HepG2 (cell line): Measurements from ENCODE around the gene P3H2. TPM values are rescaled to one million over a fixed set of nuclear protein-coding genes. Genes with fewer than 3 reads are reported as not detected.

Experiments used
- ATAC-seq: fragments of 200-7000 bp; cut with Tn5 transposase; 3 replicates; pipeline ENCODE4 v1.9.1; 2020; ENCODE audit warnings: mild to moderate bottlenecking, moderate library complexity
- BruUV-seq: library from RNA; stranded (reverse); fragments of 400-500 nt; replicated peaks from 2 replicates; lab custom pipeline; 2021; lab: Mats Ljungman, UMichigan
- CTCF ChIA-PET: fragments of 300-600 bp; formaldehyde crosslinking; extraction: SDS; loops from one replicate; lab custom pipeline; 2021; ENCODE audit warnings: low total read pairs, inconsistent platforms, low intra/inter-chr PET ratio; lab: Yijun Ruan, JAX
- POLR2A ChIA-PET: fragments of 350-600 bp; sonication (Branson Sonifier 250); formaldehyde crosslinking; loops from one replicate; lab custom pipeline; 2020; ENCODE audit warnings: antibody characterized with exemption, inconsistent platforms; lab: Yijun Ruan, JAX
- DNase-seq: peaks from one replicate; pipeline ENCODE4 v3.0.0-alpha.2; 2015; ENCODE audit warnings: low spot score
- FAIRE-seq: peaks from 3 replicates; lab custom pipeline; 2011; peaks lifted over from hg19 to GRCh38; lab: Jason Lieb, UNC
- H2AFZ ChIP-seq: one replicate; pipeline ENCODE4 v1.6.1; 2011; ENCODE audit warnings: low read length, inconsistent platforms
- H3K27ac ChIP-seq: fragments of 300-600 bp; 3 replicates; pipeline ENCODE4 v1.8.0; 2011; ENCODE audit warnings: mixed run types, mild to moderate bottlenecking, mixed read lengths, low read length, inconsistent platforms; ENCODE audit not compliant: insufficient read depth; ENCODE audit errors: extremely low read length
- H3K27me3 ChIP-seq, 2 experiments: fragments of 200-600 bp in 1 of 2; 2 replicates in 1 of 2; 3 replicates in 1 of 2; pipeline versions ENCODE4 v1.6.0 to v1.8.0; 2011; ENCODE audit warnings: low read length in 2 of 2, mild to moderate bottlenecking in 2 of 2, moderate library complexity in 2 of 2, inconsistent platforms in 1 of 2; ENCODE audit not compliant: insufficient read depth in 2 of 2, control insufficient read depth in 1 of 2
- H3K36me3 ChIP-seq, 2 experiments: fragments of 200-600 bp in 1 of 2; replicated peaks in 1 of 2; 2 replicates in 1 of 2; 3 replicates in 1 of 2; pipeline versions ENCODE4 v1.5.1 to v1.8.0; 2011; ENCODE audit warnings: low read length in 2 of 2, inconsistent platforms in 1 of 2; ENCODE audit not compliant: insufficient read depth in 2 of 2, control insufficient read depth in 1 of 2
- H3K4me1 ChIP-seq: 2 replicates; pipeline ENCODE4 v1.5.1; 2012; ENCODE audit warnings: low read length, inconsistent platforms; ENCODE audit not compliant: insufficient read depth
- H3K4me2 ChIP-seq: 2 replicates; pipeline ENCODE4 v1.6.0; 2011; ENCODE audit warnings: low read depth, low read length, inconsistent platforms
- H3K4me3 ChIP-seq, 3 experiments: fragments of 200-600 bp in 1 of 3; sonication (generic), shearing (Covaris generic) in 1 of 3; replicated peaks in 1 of 3; 2 replicates each; pipeline ENCODE4 v1.5.1; 2011 to 2016; ENCODE audit warnings: low read length in 3 of 3, inconsistent platforms in 2 of 3, low read depth in 2 of 3, mild to moderate bottlenecking in 2 of 3, control low read depth in 1 of 3, mixed read lengths in 1 of 3; ENCODE audit not compliant: insufficient read depth in 1 of 3
- H3K79me2 ChIP-seq: one replicate; pipeline ENCODE4 v1.6.1; 2011; ENCODE audit warnings: low read length, inconsistent platforms; ENCODE audit not compliant: insufficient read depth
- H3K9ac ChIP-seq: 2 replicates; pipeline ENCODE4 v1.6.0; 2011; ENCODE audit warnings: mild to moderate bottlenecking, low read depth, low read length, inconsistent platforms; ENCODE audit not compliant: insufficient read depth
- H3K9me3 ChIP-seq: 2 replicates; pipeline ENCODE4 v1.5.1; 2012; ENCODE audit warnings: mild to moderate bottlenecking, low read length
- H4K20me1 ChIP-seq: 2 replicates; pipeline ENCODE4 v1.6.0; 2011; ENCODE audit warnings: inconsistent platforms, mild to moderate bottlenecking, low read length, moderate library complexity; ENCODE audit not compliant: insufficient read depth
- AGO1 ChIP-seq: fragments of 200-400 bp; formaldehyde crosslinking; IDR thresholded peaks from 2 replicates; pipeline ENCODE4 v1.6.1; 2017; ENCODE audit warnings: mild to moderate bottlenecking, low read depth, low read length, moderate library complexity; ENCODE audit not compliant: poor library complexity, severe bottlenecking
- CHD4 ChIP-seq: fragments of 200-600 bp; sonication (generic); IDR thresholded peaks from 2 replicates; pipeline ENCODE4 v1.7.0; 2017; ENCODE audit warnings: mild to moderate bottlenecking, low read length, borderline replicate concordance
- EP300 ChIP-seq, 3 experiments: sonication (generic) in 1 of 3; formaldehyde crosslinking in 1 of 3; IDR thresholded peaks; 2 replicates each; pipeline versions ENCODE4 v1.5.1 to v1.6.1; 2011 to 2020; ENCODE audit warnings: low read depth in 2 of 3, low read length in 2 of 3, borderline replicate concordance in 1 of 3, improper control_type of control experiment in 1 of 3, mild to moderate bottlenecking in 1 of 3, missing genetic modification reagents in 1 of 3, moderate library complexity in 1 of 3
- EZH2 ChIP-seq: conservative IDR thresholded peaks from 2 replicates; pipeline ENCODE4 v1.6.1; 2012; ENCODE audit warnings: mild to moderate bottlenecking, low read depth, low read length, moderate library complexity
- MAFF ChIP-seq: IDR thresholded peaks from 2 replicates; pipeline ENCODE4 v1.6.1; 2011; ENCODE audit warnings: low read depth, low read length, improper control_type of control experiment
- MAFK ChIP-seq, 2 experiments: IDR thresholded peaks in 1 of 2; conservative IDR thresholded peaks in 1 of 2; 2 replicates each; pipeline ENCODE4 v1.6.1; 2011; ENCODE audit warnings: improper control_type of control experiment in 2 of 2, low read length in 2 of 2
- MXI1 ChIP-seq: IDR thresholded peaks from 3 replicates; pipeline ENCODE4 v1.6.1; 2012; ENCODE audit warnings: low read depth, low read length, inconsistent platforms, borderline replicate concordance
- PITX1 ChIP-seq: sonication (generic); formaldehyde crosslinking; IDR thresholded peaks from 2 replicates; pipeline ENCODE4 v1.5.1; 2020; ENCODE audit warnings: mild to moderate bottlenecking, missing genetic modification reagents
- RARG ChIP-seq: sonication (generic); formaldehyde crosslinking; IDR thresholded peaks from 2 replicates; pipeline ENCODE4 v1.4.0; 2020; ENCODE audit warnings: low read depth, mild to moderate bottlenecking, missing genetic modification reagents
- U2AF1 ChIP-seq: fragments of 200-400 bp; formaldehyde crosslinking; optimal IDR thresholded peaks from 2 replicates; pipeline ENCODE3; 2017; ENCODE audit warnings: mild to moderate bottlenecking, low read depth, low read length
- ZBTB4 ChIP-seq: sonication (generic); formaldehyde crosslinking; IDR thresholded peaks from 2 replicates; pipeline ENCODE4 v1.4.0; 2020; ENCODE audit warnings: missing genetic modification reagents, mild to moderate bottlenecking, borderline replicate concordance
- ZNF12 ChIP-seq: sonication (generic); formaldehyde crosslinking; IDR thresholded peaks from 2 replicates; pipeline ENCODE4 v1.5.0; 2020; ENCODE audit warnings: missing genetic modification reagents
- ZNF317 ChIP-seq: sonication (generic); formaldehyde crosslinking; IDR thresholded peaks from 2 replicates; pipeline ENCODE4 v1.5.0; 2020; ENCODE audit warnings: mild to moderate bottlenecking, missing genetic modification reagents
- WGBS: methylation state at CpG from one replicate; pipeline ENCODE4 v1.1.6; 2017; ENCODE audit warnings: low lambda C conversion rate; 5-methylcytosine and 5-hydroxymethylcytosine counted together
- in situ Hi-C: cut with HindIII; loops from 2 replicates; pipeline ENCODE4 v1.10.0; 2017; ENCODE audit warnings: low pct_unique_long_range_greater_than_20kb; ENCODE audit not compliant: extremely low pct_ligation_motif_present
- intact Hi-C: fragments of 100-400 bp; cut with micrococcal nuclease; formaldehyde crosslinking; loops from one replicate; pipeline ENCODE4 v1.10.0; 2022; ENCODE audit not compliant: unreplicated experiment
- polyA plus RNA-seq, 8 experiments: library from polyadenylated mRNA; depleted of rRNA in 3 of 8; stranded (reverse) in 7 of 8; unstranded in 1 of 8; fragments of >200 nt; fragmentation: Illumina TruSeq in 4 of 8; extraction: Trizol in 4 of 8; gene quantifications; 2 replicates each; pipeline versions ENCODE4 v1.2.1 to v1.2.3, GENCODE V29; 2011 to 2016; ENCODE audit warnings: low read depth in 4 of 8, missing spikeins in 1 of 8, mixed read lengths in 1 of 8; ENCODE audit not compliant: insufficient read depth in 1 of 8
- total RNA-seq, 5 experiments: library from RNA; depleted of rRNA; stranded (reverse); fragments of >200 nt; fragmentation: Illumina TruSeq; extraction: Trizol; gene quantifications; 2 replicates each; pipeline ENCODE4 v1.2.3, GENCODE V29; 2016; ENCODE audit warnings: low read depth in 1 of 5

The P3H2 gene
- total and polyA plus RNA-seq, 2 of the 13 experiments (the other 11 are each of a cell fraction or from before 2014, with no cell fraction given) = not detected

- Histone ChIP-seq H3K9ac (no peak overlapping the region), H3K9me3 (no peaks in the 10 kb centered on the region), H3K36me3 (no peaks in the 10 kb centered on the region), H3K4me3 (no peak overlapping the region), H3K27ac (no peak overlapping the region), H3K79me2 (no peaks in the 10 kb centered on the region), H2AFZ (no peak overlapping the region), H3K27me3 (no peaks in the 10 kb centered on the region), H3K4me2 (no peak overlapping the region), H3K4me1 (no peaks in the 10 kb centered on the region)
- ChIA-PET CTCF (no interaction called here), POLR2A (no interaction called here)
- in situ Hi-C loops = no loop called here
- intact Hi-C loops = no loop called here
- ATAC-seq (no peak), FAIRE-seq (no peak), DNase-seq (no peak)
- 18% methylated on average over 4 of the region's 4 CpGs for WGBS
- BruUV-seq = no TSS peak
- TF ChIP-seq MAFK (conservative IDR thresholded peaks at IDR 0.05 in 1 of 2, IDR thresholded peaks at IDR 0.05 in 1 of 2; ENCODE audit: low read length in 2 of 2) (peak in 1 of 2 experiments; percentile 32; a peak in 3 of 4 replicates), MAFF (peak; percentile 30; the same call in 1 of the 2 replicates), RARG (CRISPR knock-in tag) (no peak)
- TF ChIP-seq, all 625 proteins: peak for 2
- H4K20me1 ChIP-seq = no peaks in the 10 kb centered on the region
Observed at GRCh38 chr3:190058521-190059241, 62.0 kb downstream of the P3H2 start.

- Histone ChIP-seq H3K79me2 (no peaks in the 10 kb centered on the region), H4K20me1 (no peaks in the 10 kb centered on the region), H3K36me3 (no peaks in the 10 kb centered on the region), H3K9ac (no peak overlapping the region), H3K4me3 (no peak overlapping the region), H3K4me1 (no peaks in the 10 kb centered on the region), H3K27me3 (no peaks in the 10 kb centered on the region), H3K4me2 (no peak overlapping the region), H3K27ac (no peak overlapping the region), H3K9me3 (no peaks in the 10 kb centered on the region), H2AFZ (no peak overlapping the region)
- 42% methylated on average over 4 of the region's 4 CpGs for WGBS
- DNase-seq = no peak
- no peak for FAIRE-seq
- no TSS peak for BruUV-seq
- ChIA-PET POLR2A (no interaction called here), CTCF (no interaction called here)
- intact Hi-C loops (no loop called here), in situ Hi-C loops (no loop called here)
- no peak for ATAC-seq
- TF ChIP-seq MXI1 = no peak
- no peak for TF ChIP-seq U2AF1
- no peak for TF ChIP-seq AGO1
- no peak for TF ChIP-seq ZNF12 (CRISPR knock-in tag)
- no peak for TF ChIP-seq CHD4
- TF ChIP-seq EP300 (IDR thresholded peaks at IDR 0.05; ENCODE audit: low read depth in 2 of 2, low read length in 2 of 2) = no peak
- TF ChIP-seq EP300 (CRISPR knock-in tag; IDR thresholded peaks at IDR 0.05; ENCODE audit: borderline replicate concordance) = no peak
- no peak for TF ChIP-seq ZNF317
- TF ChIP-seq ZBTB4 (CRISPR knock-in tag) = no peak
- TF ChIP-seq PITX1 (CRISPR knock-in tag) = no peak
- no peak for TF ChIP-seq EZH2
Observed at GRCh38 chr3:190056742-190057141, 64.0 kb downstream of the P3H2 start.
